ENCODE results near the gene CD7.
A peak's percentile ranks its signal among the peaks of the same experiment; 100 is the strongest.

Gene CD7

GRCh38 chr17:82314727-82315605 is 2.4 kb downstream of the CD7 start:
- no peak for DNase-seq (ENCODE audit: low read depth)

GRCh38 chr17:82314012-82314726 is 3.2 kb downstream of the CD7 start:
- no peak for DNase-seq (ENCODE audit: low read depth)

GRCh38 chr17:82313195-82314011 is 4.0 kb downstream of the CD7 start:
- DNase-seq (ENCODE audit: low read depth): no peak

DNA sequence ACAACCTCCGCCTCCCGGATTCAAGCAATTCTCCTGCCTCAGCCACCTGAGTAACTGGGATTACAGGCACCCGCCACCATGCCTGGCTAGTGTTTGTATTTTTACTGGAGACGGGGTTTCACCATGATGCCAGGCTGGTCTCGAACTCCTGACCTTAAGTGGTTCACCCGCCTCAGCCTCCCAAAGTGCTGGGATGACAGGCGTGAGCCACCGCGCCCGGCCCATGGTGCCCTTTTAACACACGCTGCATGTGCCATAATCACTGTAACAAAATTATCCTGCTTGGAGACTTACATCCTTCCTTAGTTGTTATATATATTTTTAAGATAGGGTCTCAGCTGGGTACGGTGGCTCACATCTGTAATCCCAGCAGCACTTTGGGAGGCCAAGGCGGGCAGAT is 5.4 kb downstream of the CD7 start:
- no peak for DNase-seq (ENCODE audit: low read depth)

GRCh38 chr17:82310877-82311276 is 6.5 kb downstream of the CD7 start:
- DNase-seq (ENCODE audit: low read depth): no peak

DNA sequence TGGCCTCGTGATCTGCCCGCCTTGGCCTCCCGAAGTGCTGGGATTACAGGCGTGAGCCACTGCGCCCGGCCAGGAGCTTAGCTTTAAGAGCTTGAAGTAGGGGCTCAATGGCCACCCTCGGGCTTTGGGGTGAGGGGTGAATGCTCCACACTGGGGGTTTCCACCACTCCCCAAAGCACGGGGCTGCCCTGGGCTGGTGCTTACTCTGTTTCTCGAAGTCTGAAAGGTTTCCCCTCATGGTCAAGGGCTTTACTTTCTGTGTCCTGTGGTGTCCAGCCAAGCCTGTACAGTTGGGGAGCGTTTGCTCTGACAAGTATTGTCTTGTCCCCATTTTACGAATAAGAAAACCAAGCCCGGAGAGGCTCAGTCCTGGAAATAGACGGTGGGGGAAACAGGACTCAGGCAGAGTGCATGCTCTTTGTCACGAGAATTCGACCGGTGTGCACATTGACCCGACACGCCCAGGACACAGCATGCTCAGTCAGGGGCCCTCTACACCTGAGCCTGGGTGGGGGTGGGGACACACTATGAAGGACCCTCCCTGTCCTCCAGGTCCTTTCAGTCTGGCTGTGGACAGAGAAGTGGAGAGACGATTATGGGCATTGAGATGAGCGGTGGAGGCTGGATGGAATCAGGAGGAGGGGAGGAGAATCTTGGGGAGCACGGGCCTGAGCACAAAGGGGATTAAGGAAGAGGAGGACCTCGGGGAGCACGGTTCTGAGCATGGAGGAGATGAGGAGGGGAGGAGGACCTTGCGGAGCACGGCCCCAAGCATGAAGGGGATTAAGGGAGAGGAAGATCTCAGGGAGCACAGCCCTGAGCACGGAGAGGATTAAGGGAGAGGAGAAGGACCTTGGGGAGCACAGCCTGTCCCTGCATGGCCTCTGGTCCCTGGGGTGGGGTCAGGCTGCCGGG is 7.5 kb downstream of the CD7 start:
- no peak for DNase-seq (ENCODE audit: low read depth)

DNA sequence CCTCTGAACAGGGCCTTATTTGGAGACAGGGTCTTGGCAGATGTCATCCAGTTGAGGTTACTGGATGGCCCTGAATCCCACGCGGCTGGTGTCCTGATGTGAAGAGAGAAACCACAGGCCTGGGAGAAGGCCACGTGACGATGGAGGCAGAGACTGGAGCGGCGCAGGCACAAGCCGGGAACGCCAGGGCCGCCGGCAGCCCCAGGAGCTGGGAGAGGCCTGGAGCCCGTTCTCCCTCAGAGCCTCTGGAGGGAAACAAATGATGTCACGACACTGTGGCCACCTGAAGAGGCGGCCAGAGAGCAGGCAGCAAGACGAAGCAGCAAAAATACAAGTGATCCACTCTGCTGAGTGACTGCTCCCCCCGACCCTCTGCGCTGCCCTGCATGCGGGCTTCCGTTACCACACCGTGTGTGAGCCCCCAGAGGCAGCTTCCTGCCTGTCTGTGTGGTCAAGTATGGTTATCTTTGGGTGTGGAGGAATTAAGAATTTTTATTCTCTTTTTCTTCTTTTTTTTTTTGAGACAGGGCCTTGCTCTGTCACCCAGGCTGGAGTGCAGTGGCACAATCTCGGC is 11.6 kb downstream of the CD7 start:
- no peak for DNase-seq (ENCODE audit: low read depth)

- DNase-seq (ENCODE audit: low read depth): no peak
These were observed 12.3 kb downstream of the CD7 start for GRCh38 chr17:82304826-82305726.

DNA sequence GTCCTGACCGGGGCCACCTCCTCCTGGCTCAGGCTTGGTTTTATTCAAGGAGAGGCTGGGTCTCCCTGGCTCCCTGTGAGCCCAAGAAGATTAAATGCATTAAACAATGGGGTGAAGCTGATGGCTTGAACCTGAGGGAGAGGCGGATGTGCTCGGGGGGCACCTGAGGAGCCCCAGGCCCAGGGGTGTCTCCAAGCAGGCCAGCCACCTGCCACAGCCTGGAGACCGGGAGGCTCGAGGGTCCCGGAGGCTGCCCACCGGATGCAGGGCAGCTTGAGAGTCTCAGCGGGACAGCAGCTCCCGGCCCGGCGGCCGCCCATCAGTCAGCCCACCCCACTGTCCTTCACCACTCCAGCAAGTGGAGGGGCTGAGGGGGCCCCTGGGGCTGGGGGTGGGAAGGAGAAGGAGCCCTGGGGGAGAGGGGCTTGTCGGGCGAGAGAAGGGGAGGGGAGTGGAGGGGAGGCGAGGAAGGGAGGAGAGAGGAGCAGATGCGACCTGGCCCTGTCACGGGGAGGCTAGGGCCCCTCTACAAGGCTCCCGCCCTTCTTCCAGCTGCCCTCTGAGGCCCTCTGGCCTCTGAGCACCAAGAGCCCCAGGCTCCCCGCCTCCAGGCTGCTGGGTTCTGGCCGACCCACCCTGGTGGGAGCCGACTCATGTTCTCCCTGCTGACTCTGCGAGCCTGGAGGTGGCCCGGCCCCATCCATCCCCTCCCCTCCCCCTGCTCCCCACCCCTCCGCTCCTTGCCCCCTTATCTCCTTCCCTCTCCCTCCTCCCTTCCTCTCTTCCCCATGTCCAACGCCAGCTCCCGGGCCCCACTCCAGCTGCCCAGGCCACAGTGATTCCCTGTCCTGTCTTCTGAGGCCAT is 13.2 kb downstream of the CD7 start:
- no peak for DNase-seq (ENCODE audit: low read depth)

DNA sequence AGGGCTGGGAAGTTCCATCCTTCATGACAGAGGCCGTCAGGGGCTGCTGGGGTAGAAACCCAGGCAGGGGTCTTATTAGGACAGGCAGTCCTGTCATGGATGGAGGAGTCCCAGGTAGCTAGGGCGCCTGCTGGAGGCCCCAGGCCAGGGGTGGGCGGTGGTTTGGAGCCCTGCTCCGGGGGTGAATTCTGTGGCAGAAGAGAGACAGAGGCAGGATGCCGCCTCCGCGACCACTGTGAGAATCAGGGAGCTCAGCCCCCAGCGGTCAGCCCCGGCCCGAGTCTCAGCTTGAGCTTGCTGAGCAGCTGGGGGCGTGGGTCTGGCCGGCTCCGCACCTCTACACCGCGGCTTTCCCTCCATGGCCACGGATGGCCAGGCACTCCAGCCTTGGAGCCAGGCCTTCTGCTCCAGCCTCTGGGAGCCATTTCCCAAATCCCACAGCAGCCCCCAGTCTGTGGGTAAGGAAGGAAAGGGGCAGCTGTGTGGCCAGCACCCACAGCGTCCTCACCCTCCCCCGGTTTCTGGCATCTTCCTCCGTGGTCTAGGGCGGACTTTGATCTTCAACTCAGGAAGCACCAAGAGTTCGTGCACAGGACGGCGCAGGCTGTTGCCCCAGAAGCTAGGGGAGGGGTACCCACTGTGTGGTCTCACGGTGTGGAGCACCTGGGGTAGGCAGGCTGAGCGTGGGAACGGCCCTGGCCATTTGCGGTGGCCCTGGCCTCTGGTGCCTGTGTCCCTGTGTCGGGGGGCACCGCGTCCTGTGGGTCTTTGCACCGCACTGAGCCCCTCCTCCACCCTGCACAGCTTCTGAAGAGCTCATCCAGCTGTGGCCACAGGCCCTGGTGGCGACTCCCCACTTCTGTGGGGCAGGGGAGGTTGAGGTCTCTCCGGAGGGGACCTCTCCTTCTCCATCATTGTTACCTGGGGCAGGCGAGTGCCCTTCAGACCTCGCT is 14.1 kb downstream of the CD7 start:
- no peak for DNase-seq (ENCODE audit: low read depth)

GRCh38 chr17:82302568-82302963 is 14.8 kb downstream of the CD7 start:
- no peak for DNase-seq (ENCODE audit: low read depth)

DNA sequence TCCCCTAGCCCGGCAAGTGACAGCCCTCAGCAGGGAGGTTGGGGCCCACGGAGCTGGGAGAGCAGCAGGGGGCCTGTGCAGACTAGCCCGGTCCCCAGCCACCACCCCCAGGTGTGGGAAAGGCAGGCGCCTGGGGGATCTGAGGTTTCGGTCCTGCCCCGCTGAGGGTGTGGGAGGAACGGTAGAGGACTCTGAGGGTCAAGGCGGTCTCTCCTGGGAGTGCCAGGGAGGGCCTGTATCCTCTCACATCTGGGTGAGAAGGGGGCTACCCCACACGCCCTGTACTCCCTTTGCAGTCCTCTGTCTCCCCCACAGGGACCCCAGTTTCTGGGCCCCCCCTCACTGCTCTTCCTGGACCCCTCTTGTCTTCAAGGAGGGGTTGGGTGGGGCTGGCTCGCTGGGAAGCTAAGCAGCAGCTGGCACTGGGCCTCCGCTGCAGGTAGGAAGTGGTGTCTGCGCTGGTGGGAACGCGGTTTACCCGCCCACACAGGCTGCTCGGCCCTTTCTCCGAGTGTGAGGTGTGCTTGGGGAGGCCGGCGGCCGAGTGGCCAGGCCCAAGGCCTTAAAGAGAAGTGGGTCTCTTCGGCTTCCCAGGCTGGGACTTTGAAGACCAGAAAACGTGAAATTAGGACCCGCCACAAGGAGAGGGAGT is 15.4 kb downstream of the CD7 start:
- DNase-seq (ENCODE audit: low read depth): no peak

DNA sequence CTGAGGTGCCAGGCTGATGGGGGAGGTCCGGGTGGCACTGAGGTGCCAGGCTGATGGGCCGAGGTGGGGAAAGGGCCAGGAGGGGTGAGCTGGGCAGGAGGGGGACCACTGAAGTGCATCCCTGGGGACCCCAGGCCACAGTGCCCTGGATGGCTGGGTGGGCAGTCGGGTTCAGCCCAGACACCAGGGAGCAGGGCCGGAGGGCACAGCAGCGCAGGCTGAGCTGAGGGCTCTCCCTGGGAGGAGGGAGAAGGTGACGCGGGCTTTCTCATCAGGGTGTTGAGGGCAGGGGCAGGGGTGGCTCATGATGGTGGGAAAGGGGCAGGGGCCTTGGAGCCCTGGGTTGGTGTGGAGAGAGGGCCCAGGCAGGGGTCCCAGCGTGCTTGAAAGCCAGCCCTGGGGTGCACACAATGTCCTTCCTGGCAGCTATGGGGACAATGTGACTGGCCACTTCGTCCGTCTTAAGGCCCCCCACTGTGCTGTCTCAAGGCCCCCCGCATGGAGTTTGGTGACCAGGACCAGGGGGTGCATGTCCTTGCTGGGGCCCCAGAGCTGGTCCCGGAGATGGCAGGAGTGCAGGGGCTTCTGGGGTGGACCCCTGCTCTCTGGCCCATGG is 16.0 kb downstream of the CD7 start:
- DNase-seq (ENCODE audit: low read depth): no peak

DNA sequence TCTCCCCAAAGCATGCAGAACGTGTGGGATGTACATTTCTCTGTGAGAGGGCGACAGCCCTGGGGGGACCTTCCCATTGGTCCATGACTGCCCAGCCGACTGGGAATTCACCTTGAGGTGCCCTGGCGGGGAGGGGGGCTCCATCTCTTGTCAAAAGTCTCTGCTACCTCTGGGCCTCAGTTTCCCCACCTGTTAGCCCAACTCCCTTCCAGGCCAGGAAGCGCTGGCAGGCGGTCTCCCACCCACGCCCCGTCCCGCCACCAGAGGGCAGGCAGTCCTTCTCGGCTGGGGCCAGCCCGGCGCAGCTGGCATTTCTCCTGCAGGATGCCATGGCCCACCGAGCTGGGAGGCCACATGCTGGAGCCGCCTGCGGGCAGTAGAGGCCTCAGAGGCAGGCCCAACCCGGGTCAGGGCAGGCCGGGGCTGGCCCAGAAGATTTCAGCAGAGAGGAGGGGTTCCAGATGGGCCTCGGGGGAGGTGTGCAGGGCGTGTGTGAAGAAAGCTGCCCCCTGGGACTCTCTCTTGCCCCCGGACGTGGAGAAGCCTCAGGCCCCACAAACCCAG is 16.6 kb downstream of the CD7 start:
- DNase-seq (ENCODE audit: low read depth): peak; percentile 48

DNA sequence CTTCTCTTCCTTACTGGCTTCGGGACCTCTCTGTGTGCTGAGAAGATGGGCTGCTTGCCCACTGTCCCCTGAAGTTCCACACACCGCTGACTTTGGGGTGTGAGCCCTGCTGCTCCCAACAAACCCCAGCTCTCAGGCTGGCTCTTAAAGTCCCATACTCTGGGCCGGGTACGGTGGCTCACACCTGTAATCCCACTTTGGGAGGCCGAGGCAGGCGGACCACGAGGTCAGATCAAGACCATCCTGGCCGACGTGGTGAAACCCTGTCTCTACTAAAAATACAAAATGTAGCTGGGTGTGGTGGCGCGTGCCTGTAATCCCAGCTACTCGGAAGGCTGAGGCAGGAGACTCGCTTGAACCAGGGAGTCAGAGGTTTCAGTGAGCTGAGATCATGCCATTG is 17.2 kb downstream of the CD7 start:
- no peak for DNase-seq (ENCODE audit: low read depth)

DNA sequence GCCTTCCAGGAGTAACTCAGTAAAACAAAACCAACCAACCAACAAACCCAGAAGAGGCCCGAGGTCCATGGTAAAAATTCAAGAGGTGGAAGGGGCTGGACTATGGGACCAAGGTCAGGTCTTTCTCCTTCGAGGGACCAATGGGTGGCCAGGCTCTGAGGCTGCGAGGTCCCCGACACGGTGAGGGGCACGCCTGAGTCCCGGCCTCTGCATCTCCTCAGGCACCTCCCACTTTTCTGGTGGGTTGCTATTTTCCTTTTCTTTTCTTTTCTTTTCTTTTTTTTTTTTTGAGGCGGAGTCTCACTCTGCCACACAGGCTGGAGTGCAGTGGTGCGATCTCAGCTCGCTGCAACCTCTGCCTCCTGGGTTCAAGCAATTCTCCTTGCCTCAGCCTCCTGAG is 18.0 kb downstream of the CD7 start:
- DNase-seq (ENCODE audit: low read depth): no peak

Measured in T follicular helper cell (primary cell).